HG03520 (cell line): ENCODE results near the gene KSR1.

Experiments
- ATAC-seq: cut with Tn5 transposase; IDR thresholded peaks from one replicate; pipeline ENCODE4 v1.9.1; 2021; ENCODE audit warnings: mild to moderate bottlenecking, moderate library complexity; ENCODE audit not compliant: unreplicated experiment

KSR1 gene

DNA sequence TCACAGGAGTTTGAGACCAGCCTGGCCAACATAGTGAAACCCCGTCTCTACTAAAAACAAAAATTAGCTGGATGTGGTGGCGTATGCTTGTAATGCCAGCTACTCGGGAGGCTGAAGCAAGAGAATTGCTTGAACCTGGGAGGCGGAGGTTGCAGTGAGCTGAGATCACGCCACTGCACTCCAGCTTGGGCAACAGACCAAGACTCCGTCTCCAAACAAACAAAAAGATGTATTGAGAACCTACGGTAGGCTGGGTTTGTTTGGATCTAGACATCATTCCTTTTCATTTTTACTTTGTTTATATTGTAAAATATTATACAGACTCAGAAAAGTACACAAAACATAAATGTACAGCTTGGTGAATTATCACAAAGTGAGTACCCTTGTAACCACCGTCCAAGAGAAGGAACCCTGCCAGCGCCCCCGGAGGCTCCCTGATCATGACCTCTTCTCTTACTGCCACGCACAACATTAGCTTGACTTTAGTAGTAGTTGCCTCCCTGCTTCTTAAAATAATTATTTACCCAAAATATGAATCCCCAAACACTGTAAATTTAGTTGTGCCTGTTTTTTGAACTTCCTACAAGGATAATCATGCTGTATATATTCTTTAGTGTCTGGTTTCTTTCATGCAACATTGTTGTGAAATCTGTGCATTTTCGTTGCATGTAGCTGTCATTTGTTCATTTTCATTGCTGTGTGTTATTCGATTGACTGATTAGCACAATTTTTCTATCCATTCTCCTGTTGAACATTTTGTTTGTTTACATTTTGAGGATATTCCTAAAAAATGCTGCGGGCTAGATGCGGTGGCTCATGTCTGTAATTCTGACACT is 56.5 kb downstream of the KSR1 start:
- ATAC-seq, result no peak

DNA sequence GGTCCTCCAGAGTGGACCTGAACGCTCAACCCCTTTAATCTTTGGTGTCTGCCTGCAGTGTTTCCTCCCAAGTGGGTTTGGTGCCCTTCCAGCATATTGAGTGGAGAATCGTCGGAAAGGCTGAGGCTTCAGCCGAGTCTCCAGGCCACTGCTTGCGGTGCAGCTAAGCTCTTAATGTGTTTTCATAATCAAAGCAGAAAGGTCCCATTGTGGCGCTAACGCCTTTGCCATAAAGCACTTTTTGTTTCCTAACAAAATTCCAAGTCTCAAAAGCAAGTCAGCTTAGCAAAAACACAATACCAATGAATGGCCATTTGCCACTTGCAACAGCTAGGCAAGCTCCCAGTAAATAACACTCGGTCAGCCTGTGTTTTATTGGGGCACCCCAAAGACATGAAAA is 57.6 kb downstream of the KSR1 start:
- no peak for ATAC-seq

DNA sequence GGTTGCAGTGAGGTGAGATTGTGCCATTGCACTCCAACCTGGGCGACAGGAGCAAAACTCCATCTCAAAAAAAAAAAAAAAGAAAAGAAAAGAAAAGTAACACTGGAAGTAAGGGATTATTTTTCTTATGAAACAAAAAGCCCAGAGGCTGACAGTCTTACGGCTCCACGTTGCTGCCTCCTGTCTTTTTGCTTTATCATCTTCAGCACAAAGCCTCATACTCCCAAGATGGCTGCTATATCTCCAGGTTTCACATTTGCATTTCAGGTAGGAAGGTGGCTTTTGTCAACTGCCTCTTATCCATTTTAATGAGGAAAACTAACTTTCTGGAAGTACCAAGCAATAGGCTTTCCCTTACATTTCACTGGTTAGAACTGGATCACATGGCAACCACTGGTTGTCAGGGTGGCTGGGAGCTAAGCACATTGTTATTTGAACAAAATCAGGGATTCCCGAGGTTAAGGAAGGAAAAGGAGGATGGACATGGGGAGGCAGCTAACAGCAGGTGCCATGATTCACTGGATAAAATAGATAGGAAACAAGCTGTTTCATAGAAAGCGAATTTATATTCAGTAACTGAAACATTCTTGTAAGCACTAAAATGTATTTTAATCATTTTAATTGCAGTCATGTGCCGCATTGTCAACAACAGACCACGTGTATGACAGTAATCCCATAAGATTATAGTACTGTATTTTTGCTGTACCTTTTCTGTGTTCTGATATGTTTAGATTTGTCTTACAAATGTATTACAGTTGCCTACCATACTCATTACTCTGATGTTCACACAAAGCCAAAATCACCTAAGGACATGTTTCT is 58.6 kb downstream of the KSR1 start:
- no peak for ATAC-seq

DNA sequence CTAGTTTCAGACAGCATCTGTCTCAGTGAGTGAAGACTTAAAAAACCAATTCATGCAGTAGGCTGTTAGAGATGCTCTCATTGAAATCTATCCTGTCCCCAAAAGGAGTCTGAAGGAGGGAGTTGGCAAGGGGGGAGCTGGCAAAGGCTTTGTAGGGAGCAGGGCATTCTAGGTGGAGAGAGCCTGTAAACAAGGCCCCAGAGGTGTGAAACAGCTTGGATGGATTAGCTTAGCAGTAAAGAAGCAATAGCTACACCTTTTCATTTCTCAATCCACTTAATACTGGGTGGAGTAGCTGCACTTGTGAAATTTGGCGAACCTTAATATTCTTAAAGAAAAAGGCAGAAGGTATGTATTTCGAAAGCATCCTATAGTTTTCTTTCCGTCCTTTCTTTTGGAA is 61.8 kb downstream of the KSR1 start:
- no peak for ATAC-seq

DNA sequence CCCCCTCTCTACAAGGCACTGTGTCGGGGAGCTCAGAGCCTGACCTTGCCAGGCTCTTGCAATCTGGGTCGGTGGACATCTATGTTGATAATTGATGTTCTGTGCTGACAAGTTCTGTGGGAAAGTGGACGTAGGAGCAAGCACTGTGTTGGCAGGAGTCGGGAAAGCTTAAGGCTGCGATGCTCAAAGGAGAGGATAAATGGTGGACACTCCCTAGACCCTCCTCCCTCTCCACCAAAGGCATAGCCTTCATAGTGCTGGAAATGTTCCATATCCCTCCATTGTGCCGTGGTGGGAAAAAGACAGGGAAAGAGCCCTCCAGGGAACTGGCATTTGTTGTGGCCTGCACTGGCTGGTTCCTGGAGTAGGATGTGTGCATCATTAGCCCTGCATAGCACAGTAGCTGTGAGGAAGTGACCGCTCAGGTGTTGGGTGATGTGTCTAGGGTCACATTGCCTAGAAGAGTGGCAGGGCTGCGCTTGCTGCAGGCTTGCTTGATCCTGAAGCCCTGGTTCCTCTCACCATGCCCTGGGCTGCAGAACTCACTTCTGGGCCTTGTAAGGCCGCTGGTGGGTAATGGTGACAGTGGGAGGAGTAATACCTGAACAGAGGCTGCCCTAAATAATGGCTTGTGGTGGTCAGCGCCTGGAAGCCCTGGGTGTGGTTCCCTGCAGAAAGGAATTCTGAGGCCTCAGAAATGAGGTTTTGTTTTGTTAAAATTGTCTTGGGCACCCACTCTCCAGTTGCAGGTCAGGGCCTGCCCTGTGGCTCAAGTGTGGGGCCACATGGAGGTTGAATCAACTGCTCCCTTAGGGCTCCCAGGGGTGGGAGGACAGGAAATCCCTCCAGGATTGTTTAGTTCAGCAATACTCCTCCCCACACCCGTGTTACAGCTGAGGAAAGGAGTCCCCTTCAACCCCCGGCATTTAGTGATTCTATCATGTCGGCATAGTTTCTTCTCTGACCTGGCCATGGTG is 62.6 kb downstream of the KSR1 start:
- no peak for ATAC-seq

DNA sequence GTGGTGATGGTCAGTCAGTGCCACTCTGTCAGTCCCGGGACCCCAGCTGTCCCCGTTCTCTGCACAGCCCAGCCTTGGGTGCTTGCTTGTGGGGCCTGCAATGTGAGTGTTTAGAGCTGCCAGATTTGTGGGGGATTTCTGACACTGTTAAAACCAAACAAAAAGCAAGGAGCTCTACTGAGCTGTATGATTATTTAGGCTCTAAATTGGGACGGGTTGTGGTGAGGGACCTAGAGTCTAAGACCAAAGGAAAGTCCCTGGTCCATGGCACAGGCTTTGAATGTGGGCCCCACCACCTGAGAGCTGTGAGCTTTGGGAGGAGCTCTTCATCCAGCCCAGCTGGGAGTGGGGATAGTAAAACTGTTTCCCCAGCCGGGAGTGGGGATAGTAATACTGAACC is 63.3 kb downstream of the KSR1 start:
- ATAC-seq, result no peak

DNA sequence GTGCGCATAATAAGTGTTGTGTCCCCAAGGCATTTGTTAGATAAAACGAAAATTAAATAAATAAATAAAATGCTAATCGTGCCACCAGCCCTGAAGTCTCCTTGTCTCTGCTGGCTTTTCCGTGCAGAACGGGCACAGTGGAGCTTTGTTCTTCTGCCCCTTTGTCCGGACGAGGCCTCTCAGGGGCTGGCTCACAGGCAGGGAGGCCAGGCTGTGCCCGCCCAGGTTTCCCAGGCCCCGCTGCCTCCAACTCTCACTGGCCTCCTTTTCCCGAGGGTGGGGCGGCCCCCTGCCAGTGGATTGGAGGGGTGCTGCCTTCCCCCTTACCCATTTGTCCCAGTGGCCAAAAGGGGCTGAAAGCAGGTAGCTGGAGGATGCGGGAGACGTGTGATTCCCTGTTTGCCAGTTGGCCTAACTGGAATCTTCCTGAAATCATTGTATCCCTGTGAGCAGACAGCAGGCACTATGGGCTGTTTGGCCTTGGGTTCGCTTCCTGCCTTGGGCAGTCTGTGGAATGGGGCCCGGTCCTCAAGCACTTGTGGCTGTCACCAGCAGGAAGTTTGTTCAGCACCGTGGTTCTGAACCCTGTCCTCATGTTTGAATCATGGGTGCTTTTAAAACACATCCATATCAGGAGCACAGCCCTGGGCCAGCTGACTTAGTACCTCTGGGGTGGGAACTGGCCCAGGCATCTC is 64.4 kb downstream of the KSR1 start:
- ATAC-seq, result no peak

DNA sequence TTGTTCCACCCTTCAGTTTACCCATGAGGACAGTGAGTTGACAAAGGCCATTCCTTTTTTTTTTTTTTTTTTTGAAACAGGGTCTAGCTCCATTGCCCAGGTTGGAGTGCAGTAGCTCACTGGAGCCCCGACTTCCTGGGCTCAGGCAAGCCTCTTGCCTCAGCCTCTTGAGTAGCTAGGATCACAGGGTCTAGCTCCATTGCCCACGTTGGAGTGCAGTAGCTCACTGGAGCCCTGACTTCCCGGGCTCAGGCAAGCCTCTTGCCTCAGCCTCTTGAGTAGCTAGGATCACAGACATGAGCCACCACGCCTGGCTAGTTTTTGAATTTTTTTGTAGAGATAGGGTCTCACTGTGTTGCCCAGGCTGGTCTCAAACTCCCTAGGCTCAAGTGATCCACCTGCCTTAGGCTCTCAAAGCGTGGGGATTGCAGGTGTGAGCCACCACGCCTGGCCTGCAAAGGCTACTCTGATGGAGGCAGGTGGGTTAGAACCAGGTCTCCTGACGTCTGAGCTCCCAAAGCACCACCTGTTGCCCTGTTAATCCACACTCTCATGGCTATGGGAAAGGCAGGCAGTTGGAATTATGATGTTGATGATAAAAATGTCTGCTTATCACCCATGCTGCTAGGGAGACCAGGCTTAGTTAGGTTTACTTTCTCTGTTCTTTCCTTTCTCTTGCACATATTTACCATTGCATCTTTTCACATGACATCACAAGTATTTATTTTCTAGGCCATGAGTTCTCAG is 65.2 kb downstream of the KSR1 start:
- ATAC-seq, result no peak

DNA sequence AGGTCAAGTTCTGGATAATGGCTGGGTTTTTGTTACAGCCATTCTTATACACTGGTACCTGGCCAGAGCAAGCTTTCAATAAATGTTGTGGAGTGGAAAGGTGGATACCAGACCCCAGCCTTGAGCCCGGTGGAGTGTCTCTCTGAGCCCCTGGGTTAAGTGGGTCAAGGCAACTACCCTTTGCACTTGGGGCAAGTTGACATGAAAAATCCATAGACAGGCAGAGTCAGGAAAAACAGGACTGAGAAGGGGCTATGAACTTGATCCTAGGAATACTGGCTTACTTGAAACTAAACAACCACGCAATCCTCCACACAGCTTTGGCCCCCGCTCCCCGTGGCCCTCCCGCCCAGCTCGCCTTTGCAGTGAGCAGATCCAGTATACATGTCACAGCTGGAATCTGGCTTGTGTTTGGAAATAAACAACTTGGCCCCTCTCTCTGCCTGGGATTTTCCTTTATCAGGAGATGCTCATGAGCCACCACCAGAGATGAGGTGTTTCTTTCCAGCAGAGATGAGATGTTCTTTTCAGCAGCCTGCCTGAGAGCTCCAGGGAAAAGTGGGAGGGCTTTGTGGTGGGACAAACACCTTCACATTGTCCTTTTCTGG is 65.9 kb downstream of the KSR1 start:
- ATAC-seq, result no peak

DNA sequence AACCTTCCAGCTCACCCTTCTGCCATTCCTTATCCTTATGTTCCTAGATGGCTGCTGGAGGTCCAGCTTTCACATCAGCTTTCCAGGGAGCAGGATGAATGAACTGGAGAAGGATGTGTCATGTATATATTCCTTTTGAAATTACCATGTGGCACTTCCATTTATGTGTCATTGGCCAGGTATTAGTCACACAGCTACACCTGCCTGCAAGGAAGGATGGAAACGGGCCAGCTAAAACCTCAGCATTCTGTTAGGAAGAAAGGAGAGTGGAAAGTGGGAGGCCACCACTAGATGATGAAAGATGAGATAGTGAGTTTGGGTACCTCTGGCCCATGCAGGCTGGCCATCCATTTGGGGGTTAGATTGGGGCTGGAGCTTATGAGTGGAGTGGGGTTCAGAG is 67.5 kb downstream of the KSR1 start:
- ATAC-seq, result no peak

DNA sequence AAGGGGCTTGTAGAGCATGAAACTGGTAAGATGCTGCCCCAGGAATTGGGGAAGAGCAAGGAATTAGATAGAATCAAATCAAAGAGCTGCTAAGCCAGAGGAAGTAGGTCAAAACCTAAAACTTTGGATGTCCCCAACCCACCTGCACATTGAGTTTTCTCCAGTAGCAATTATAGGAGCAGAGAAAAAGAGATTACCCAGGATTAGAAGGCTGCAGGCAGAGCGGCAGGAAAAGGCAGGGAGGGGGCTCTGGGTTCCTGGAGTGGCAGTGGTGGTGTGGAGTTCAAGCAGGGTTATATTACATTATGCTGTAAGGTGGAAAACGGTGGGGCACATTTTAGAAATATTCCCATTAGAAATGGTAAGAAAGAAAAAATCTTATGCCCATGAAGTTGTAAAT is 68.3 kb downstream of the KSR1 start:
- no peak for ATAC-seq

DNA sequence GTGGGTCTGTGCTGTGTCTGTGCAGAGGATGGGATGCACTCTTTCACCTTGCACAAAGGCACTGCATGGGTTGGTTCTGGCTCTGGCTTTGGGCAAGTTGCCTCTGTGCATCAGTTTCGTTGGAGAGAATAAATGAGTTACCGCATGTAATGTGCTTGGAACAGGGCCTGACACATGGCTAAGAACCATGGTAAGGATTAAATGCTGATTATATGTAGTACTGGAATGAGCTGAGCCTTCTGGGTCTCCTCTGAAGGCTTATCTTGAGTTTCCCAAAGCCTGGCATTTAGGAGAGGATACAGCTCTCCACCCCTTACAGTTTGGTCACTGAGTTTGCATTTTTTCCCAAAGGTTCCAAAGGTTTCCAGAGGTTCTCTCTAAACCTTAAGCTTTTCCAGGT is 69.1 kb downstream of the KSR1 start:
- no peak for ATAC-seq

DNA sequence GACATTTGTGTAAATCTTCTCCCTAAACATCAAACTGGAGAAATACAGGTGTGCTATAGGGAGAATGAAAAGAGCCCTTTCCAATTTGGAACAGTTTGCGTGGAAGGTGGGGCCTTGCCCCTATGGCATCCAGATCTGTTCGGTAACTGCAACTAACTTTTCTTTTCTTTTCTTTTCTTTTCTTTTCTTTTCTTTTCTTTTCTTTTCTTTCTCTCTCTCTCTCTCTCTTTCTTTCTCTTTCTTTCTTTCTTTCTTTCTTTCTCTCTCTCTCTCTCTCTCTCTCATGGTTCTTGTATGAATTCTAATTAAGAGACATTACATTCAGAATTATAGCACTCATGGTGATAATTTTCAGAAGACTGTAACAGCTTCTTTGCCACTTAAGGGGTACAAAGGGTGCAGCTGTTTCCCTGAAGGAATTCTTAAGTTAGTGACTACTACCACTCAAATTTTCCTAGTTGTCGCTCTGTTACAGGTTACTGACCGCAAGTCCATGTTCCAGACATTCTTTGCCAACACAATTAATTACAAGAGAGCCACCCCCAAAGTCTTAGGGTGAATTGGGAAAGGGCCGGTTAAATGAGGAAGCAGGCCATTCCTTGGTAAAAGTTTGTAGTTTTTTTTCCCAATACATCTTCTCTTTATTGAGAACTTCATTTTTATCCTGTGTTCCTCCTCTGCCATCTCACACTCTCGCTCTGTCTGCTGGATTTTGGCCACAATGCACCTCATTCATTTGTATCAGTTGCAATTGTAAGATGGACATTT is 69.8 kb downstream of the KSR1 start:
- no peak for ATAC-seq

DNA sequence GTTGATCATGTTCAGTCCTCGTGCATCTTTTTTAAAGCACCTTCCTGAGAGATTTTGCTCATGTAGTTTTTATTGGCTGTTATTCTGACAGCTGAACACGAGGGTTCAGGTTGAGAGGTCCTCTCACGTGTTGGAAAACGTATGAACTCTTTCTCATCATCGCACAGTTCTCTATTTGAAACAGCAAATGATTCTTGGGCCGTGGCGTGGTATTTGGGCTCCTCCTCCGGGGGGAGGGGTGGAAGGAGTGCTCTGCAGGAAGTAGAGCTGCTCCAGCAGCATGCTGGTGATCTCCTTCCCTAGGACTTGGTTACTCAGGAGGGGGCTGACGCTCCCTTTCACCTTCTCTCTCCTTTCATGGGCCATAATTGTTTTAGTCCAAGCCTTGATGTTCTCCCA is 70.4 kb downstream of the KSR1 start:
- ATAC-seq, result no peak

DNA sequence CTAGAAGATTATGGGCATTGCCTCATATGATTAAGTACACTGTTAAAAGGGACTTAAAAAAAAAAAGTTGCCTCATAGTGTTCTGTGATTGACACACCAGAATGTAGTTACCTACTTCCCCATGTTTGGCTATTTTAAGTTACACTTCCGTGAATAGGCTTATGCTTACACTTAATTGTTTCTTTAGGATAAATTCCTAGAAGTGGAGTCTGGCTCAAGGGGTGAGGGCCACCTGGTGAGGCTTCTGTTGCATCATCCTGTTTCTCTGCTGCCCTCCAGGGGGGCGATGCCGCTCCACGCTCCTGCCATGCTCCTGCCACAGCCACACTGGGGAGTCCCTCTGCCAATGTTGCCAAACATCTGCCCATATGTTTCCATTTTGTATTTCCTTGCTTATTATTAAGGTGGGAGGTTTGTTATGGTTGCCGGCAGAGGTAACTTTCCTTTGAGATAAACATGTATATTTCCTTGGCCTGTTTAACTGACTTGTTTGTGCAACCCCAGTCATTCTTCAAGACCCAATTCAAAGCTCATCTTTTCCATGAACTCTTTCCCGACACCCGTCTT is 73.1 kb downstream of the KSR1 start:
- ATAC-seq, result no peak

DNA sequence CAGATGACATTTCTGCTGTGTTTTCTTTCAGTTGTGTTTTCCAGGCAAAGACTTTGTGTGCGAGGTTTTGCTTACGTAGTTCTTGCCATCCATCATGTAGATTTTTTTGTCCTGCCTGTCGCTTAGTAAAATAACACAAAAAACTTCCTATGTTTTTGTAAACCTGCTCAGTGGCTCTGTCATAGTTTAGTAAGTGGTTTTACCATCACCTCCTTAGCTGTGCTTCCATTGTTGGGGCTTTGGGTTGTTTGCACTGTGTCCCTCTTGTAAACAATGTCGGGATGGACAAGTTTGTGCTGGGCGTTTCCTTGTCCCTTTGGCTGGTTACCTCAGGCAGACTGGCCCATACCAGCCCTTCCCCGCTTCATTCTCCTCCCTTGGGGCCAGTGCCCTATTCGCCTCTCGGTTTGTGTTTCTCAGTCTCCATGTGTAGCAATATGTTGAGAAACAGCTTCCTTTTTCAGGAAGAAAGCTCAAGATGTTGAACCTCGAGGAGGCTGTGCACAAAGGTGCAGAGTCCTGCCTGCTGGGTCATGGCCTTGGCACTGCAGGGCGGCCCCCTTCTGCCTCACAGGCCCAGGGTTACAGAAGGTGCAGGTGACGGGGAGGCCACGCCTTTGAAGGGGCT is 74.6 kb downstream of the KSR1 start:
- no peak for ATAC-seq

DNA sequence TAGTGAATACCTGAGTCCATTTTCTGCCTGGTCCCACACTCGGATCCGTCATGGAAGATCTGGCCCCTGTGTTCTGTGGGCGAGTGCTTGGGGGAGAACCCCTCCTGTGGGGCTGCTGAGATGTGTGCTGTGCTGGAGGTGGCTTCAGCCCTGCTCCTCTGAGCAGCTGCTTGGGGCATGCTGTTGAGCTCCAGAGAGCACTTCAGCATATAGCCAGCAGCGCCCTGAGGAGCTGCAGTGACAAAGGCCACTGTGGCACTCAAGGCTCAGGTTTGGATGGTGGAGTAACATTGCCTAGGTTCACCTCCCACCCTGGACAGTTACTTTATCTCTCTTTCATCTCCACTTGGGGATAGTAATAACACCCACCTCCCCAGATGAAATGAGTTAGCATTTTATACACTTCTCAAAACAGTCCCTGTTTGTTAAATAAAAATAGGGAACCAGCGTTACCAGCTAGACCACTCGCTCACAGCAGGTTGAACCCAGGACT is 75.3 kb downstream of the KSR1 start:
- no peak for ATAC-seq
